Left hindlimb (tissue), 1 donor: ENCODE measurements around the gene TET1.
"Not testable (repeated sequence)": the region's sequence is repeated elsewhere in the genome, so short reads cannot be mapped to it uniquely, and the experiment has no call there.

Experiments
- DNase-seq: peaks from one replicate; pipeline ENCODE4 v3.0.0-alpha.2; 2018

TET1 gene

DNA sequence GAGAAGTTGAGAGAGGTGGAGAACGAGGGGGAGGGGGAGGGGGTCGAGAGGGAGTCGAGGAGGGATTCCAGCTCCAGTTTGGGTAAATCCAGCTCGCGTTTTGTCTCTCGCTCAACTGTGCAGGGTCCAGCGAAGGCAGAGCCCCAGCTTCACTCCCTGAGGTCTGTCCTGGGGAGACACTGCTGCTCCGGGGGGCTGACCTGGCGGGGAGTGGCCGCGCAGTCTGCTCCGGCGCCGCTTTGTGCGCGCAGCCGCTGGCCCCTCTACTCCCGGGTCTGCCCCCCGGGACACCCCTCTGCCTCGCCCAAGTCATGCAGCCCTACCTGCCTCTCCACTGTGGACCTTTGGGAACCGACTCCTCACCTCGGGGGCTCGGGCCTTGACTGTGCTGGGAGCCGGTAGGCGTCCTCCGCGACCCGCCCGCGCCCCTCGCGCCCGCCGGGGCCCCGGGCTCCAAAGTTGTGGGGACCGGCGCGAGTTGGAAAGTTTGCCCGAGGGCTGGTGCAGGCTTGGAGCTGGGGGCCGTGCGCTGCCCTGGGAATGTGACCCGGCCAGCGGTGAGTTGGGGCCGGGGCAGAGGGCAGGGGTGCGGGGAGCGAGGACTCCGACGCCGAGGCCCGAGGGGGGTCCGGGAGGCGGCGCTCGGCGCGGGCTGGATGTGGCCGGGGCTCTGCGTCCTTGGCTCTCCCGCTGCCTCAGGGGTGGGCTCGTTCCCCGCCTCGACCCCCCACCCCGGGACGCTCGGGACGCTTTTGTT, at the start of gene TET1:
Gene TET1, plus strand, starts transcription at position 152 of the 757 bp plus-strand sequence. CDS start 12,002 bp downstream, outside the sequence.
- DNase-seq: peak; percentile 75

GRCh38 chr10:68516216-68516615, 43.9 kb upstream of the TET1 start:
- DNase-seq: not testable (repeated sequence)

- DNase-seq: no peak
These were observed 43.4 kb upstream of the TET1 start for GRCh38 chr10:68516766-68517165.

DNA sequence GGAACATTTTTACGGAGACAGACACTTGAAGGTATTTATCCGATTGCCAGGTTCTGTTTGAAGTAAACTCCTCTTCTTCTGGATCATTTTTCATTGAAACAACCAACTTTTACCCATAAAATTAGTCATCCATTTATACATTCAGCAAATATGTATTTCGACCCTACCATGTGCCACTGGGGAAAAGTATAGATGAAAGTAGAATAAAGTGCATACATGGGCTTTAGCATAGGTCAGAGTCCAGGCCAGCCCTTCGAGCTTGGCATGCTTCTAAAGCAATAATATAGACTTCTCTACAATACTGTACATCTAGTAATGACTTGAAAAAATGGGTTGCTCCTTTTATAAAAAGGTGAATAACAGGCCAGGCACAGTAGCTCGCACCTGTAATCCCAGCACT, 42.9 kb upstream of the TET1 start:
- DNase-seq: no peak

- not testable (repeated sequence) for DNase-seq
These were observed 41.5 kb upstream of the TET1 start for GRCh38 chr10:68518609-68519008.

GRCh38 chr10:68525490-68526038, 34.6 kb upstream of the TET1 start:
- DNase-seq: not testable (repeated sequence)

- no peak for DNase-seq
These were observed 33.4 kb upstream of the TET1 start for GRCh38 chr10:68526634-68527307.

DNA sequence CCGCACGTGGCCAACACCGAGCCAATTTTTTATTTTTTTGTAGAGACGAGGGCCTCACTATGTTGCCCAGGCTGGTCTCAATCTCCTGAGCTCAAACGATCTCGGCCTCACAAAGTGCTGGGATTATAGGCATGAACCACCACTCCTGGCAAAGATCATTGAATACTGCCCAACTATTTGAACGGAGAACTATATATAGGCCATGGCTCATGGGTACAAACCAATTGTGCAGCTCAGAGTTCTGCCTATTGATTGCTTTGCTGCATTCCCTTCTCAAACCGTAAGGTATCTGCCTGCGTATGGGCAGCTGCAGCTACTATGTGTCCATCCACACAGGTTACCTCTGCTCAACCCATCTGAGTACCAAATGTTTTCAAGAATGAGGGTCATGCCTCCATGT, 23.2 kb upstream of the TET1 start:
- DNase-seq: no peak

DNA sequence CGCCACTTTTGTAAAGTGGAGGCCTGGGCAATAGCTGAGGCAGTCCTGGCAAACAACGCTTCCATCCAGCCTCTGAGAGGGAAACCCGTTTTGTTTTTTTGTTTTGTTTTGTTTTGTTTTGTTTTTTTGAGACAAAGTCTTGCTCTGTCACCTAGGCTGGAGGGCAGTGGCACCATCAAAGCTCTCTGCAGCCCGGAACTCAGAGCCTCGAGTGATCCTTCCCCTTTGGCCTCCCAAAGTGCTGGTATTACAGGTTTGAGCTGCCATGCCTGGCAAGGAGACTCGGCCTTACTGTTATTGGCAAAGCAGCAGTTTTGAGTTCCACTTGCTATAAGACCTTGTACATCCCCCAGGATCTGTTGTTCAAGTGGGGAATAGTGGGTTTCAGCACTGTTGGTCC, 22.3 kb upstream of the TET1 start:
- no peak for DNase-seq

DNA sequence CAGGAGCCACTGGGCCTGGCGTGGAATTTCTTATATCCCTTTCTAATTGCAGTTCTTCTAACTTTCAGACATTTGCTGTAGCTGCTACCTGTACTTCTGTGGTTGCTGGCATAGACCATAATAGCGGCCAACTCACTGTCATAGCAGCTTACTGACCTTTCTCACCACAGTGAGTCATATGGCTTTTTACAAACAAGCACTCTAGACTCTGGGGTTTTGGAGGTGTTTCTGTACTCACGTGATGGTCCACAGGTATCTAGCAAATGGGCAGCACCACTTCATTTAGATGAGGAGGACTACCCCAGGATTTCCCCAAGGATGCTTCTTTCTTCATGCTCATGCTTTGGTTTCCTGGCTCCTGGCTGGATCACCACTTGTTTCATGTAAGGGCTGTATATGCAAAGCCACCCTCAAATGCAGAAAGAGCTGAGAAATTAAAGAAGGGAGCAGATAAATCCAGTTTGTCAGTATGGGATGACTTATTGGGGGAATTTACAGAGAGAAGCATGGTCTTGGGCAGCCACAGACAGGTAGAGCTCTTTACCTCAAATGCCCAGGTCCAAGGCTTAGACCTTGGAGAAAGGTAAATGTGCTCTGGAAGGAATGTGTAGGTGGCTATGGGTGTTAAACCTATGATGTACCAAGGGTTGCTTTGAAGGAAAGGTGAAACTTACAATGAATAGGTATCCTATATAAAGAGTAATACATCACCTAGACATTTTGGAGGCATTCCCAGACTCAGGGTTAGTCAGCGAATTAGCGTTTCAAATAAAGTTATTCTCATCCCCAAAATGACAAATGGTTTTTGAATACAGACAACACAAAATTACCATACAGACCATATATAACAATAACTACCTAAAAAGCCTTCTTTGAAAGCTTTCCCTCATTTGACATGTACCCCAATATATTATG, 16.9 kb upstream of the TET1 start:
- DNase-seq: no peak

DNA sequence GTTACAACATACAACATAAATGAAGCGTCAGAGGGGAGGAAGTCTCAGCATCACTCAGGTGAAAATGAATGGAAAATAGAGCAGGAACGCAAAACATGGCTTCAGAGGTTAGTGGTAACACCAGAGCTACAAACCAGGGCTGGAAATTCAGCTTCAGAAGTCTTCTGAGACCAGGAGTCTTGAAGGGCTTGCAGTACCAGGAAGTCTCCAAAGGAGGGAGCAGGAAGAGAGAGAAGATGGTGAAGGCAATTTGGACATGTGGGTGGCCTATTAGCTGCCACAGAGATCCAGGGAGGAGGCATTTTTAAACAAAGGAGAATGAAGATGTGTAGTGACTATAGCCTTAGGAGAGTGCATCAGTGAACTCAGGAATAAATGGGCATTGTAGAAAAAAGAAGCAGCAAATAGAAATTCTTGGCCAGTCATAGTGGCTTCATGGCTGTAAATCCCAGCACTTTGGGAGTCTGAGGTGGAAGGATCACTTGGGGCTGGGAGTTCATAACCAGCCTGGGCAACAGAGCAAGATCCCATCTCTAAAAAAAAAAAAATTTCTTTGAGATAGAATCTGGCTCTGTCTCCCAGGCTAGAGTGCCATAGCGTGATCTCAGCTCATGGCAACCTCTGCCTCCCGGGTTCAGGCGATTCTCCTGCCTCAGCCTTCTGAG, 9.3 kb upstream of the TET1 start:
- peak; percentile 48 for DNase-seq

- no peak for DNase-seq
These were observed 7.0 kb upstream of the TET1 start for GRCh38 chr10:68553138-68553537.

DNA sequence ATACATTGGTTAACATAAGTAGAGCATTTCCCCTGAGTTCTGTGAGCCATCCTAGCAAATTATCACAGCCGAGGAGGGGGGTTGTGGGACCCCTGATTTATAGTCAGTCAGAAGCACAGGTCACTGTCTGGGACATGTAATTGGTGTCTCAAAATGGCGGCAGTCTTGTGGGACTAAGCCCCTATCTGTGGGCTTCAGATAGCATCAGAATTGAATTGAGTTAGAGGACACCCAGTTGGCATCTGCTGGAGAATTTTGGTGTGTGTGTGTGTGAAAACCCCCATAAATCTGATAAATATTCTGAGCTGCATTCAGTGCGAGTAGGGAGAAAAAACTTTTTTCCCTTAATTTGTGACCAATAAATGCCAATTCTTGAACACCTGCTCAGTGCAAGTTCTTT, 6.5 kb upstream of the TET1 start:
- DNase-seq: no peak

DNA sequence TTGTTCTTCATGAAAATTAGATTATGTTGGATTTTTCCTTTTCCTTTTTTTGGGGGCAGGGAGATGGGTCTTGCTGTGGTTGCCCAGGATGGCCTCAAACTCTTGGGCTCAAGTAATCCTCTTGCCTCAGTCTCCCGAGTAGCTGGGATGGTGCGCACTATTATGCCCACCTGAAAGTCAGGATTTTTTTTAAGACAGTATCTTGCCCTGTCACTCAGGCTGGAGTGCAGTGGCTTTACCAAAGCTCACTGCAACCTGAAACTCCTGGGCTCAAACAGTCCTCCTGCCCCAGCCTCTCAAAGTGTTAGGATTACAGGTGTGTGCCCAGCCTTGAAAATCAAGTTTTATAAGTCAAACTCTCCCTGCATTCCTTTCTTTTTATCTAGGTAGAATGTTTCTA, 1.7 kb upstream of the TET1 start:
- DNase-seq: no peak

- DNase-seq: no peak
These were observed 886 bp upstream of the TET1 start for GRCh38 chr10:68559251-68559650.

GRCh38 chr10:68559841-68560185, 324 bp upstream of the TET1 start:
- DNase-seq: no peak

GRCh38 chr10:68560943-68561864, 1.1 kb downstream of the TET1 start:
- DNase-seq: peak; percentile 73

DNA sequence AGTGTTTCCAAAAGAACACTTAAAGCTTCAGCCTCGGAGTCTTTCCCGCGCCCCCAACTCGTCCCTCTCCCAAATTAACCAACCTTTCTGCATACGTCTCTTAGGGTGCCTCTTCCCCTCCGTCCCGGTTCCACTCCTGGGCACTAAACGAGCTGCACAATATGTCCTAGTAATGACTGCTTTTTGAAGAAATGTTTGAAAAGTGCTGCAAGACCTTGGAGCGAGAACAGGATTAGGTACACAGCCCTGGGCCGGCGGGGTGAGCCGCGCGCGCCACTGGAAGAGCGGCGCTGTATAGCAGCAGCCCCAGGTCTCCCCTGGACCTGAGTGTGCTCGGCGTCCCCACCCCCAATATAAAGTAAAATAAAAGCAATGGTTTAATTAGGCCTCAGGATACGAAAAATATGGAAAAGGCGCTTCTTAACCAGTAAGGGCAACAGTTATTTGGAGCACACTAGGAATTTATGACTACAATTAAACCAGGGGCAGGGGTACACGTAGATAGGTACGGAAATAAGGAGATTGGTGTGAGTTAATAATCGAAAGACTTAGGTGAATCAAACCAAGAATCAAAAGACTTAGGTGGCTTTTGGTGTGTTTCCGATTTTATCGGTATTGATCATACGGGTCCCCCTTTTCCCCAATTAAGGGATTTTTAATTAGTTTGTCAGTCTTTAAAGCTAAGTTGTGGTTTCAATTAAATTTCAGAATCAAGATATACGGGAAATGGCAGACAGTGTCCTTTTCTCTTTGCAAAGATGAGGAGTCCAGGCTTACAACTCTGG, 1.9 kb downstream of the TET1 start:
- DNase-seq: no peak

GRCh38 chr10:68562661-68563570, 2.8 kb downstream of the TET1 start:
- DNase-seq: peak; percentile 45

DNA sequence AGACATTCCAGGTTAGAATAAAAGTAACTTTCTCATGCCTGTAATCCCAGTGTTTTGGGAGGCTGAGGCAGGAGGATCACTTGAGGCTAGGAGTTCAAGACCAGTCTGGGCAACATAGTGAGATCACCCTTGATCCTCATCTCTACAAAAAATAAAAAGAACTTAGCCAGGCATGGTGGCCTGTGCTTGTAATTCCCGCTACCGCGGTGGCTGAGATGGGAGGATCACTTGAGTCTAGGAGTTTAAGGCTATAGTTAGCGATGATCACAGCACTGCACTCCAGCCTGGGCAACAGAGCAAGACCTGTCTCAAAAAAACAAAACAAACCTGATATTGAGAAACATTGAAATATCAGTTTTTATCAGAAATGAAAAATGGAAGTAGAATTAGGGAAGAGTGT, 4.6 kb downstream of the TET1 start:
- no peak for DNase-seq
